GM19328 (cell line): ENCODE data around the gene MN1.

ENCODE experiments used
- ATAC-seq: cut with Tn5 transposase; IDR thresholded peaks from one replicate; pipeline ENCODE4 v1.9.1; 2021; ENCODE audit warnings: mild to moderate bottlenecking, moderate library complexity; ENCODE audit not compliant: unreplicated experiment

MN1 gene

DNA sequence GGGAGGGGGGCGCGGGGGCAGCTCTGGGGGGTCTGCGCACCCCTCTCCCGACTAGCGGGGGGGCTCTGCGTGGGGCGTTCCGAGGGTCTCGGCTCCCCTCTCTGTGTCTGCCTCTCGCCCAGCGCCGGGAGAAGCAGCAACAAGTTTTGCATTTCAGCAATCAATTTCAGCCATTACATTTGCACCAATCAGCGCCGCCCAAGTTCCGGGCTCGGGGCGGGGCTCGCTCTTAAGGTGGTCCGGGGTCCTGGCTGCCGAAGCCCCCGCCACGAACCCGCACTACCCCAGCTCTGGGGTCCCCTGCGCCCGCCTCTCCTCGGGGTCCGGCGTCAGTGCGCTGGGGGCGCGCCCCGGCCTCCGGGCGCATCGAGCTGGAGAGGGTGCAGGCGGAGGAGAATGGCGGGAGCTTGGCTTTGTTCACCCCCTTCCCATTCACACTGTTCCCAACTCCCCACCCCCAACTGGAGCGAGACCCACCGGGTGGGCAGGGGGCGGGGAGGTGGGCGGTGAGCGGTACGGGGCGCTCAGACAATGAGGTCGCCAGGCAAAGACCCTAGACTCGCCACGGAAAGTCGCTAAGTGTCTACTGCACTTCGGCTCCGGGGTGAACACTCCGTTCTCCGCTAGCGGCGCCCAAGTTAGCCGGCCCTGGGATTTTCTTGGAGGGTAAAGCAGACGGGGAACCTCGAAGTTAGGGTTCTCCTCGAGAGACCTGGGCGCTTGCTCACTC, at the start of gene MN1:
MN1 (minus strand) TSS at position 141 of the 730 bp plus-strand sequence. CDS start 1,213 bp downstream, outside the sequence.
- no peak for ATAC-seq

- ATAC-seq: no peak
Observed at GRCh38 chr22:27850000-27850521, 48.5 kb upstream of the MN1 start.

GRCh38 chr22:27848005-27848404, 46.4 kb upstream of the MN1 start:
- no peak for ATAC-seq

DNA sequence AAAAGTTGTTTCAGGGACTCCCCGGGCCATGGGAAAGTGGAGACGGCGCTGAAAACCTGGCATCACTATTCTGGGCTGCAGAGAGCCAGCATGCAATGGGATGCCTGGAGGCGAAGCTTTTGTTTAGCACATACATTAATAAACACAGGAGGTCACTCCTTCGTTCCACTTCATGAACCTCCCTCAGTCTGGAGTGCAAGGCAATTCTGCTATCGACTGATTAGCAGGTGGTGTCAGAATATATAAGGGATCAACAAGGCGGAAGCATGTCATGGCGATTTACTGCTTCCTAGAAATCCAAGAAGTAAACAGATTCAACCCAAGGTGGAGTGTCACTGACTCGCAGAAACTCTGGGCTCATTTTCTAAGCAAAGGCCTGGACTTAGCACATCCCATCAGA, 45.4 kb upstream of the MN1 start:
- no peak for ATAC-seq

DNA sequence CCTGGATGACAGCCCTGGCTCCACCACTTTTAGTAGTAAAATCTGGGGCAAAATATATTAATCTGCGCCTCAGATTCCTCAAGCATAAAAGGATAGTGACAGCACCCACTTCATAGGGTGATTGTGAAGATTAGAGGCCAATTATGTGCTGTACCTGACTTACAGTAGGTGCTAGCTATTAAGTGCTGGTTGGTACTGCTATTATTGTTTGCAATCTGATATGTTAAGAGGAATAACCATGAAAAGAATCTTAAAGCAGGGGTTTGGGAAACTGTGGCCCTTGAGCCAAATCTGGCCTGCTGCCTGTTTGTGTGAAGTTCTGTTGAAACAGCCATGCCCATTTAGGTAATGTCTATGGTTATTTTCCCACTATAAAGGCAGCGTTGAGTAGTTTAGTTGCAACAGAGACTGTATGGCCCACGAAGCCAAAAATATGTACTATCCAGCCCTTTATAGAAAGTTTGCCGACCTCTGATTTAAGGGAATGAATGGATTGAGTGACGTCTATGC, 44.7 kb upstream of the MN1 start:
- ATAC-seq: no peak

DNA sequence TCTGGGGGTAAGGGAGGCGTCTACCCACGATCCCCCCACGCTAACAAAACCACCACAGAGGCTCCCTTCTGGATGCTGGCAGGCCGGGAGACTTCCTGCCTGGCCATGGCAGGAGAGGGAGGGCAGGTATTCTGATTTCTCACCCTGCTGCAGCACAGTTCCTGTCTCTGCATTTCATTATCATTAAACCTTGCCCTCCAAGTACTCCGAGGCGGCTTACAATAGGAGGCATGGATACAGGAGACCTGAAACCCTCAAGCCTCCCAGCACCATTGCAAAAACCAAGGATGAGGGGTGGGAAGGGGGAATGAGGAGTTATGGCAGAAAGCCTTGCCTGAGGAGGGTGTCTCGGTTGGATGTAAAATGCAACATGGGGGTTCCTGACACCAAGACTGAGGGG, 44.1 kb upstream of the MN1 start:
- no peak for ATAC-seq

DNA sequence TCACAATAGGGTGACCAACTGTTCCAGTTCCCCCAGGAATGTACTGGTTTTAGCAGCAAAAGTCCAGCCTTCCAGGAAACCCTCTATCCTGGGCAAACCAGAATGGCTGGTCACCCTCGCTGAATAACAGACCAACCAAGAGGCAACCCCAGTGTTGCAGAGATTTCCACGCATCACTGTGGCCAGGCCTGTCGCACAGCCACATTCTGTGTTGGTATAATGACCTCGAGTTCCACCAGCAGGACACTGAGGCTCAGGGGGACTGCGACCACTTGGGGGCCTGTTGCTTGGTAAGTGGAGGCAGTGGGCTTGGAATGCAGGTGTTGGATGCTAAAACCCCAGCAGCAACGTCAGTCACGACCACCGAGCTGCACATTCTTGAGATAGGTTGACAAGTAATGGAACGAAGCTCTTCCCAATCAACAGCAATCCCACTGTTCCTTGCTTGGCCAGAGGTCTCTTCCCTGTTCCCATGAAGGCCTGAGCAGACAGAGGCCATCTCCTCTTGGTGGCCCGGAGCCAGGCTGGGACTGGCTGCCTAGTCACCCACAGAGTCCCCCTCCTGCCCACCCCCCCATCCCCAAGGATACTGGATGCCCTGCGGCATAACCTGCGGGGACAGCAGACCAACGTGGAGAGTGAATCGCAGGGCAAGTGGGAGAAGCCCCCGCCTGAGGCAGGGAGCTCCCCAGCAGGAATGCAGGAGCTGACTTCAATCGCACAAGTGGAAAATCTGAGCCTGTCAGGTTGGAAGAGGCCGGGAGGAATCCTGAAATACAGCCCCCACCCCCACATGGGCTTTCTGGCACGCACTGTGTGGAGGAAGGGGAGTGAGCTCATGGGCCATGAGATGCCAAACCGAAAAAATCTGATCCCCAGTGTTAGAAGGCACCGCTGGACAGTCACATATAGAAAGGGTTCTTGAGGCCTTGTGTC, 43.4 kb upstream of the MN1 start:
- no peak for ATAC-seq

DNA sequence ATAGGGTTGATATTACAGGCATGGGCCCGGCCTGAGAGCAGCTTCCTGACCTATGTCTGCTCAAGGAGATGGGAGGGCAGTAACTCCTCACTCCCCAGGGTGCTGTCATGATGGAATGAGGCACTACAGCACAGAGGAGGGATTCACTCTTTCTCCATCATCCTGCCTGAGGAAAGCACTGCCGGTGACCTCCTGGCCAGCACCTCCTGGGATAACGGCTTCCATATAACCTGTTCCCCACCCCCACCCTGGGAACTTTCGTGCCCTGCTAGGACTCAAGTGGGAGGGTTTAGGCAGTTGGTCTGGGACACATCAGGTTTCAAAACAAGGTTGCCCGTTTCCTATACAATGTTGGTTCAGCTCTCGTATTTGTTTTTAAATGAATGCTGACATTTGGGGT, 42.7 kb upstream of the MN1 start:
- ATAC-seq: no peak

GRCh38 chr22:27843441-27843840, 41.9 kb upstream of the MN1 start:
- ATAC-seq: no peak

DNA sequence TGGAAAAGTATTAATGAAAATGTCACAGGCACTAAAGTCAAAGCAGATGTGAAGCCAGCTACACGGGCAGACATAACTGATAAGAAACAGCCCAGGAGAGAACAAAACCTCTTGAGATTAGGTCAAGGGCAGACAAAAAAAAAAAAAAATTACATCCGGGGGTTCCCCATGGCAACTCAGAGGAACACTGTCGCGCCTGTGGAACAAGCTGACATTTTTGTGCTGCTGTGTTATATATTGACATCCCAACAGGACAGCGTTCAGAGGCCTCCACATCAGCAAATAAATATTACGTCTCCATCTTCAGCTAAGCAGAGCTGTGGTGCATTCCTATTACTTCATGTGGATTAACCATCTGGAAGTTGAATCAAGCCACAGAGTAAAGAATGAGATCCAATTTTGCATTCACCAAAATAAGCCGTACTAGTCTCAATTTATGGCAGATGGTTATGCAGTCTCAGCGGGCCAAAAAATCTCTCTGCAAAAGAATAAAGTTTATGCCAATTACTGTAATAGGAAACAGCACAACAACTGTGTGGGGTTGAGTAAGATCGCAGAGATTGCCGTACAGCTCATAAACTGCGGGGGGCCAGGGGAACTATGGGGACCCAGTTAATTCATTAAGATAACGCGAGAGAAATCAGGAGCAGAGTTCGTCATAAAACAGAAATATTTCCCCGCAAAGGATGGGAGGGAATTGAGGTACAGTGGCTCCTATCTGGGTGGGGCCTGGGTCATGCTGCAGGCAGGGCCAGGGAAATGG, 41.3 kb upstream of the MN1 start:
- ATAC-seq: no peak

DNA sequence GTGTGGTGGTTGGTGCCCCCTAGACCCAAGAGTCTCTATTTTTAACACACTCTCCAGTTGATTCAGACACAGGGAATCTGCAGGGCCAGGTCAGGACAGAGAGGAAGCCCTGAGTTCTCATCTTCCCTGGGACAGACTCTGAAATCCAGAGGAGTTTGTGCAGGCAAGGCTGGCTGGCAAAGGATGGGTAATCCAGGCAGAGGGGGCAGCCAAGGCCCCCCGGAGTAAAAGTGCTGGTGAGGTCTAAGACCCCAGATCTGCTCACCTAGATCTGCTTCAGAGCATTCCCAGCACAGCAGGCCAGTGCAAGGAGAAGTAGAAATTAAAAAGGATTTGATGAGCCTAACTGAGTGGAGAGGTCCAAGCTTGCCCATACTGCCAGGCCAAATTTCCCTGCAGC, 40.6 kb upstream of the MN1 start:
- ATAC-seq: no peak

GRCh38 chr22:27840436-27840835, 38.9 kb upstream of the MN1 start:
- no peak for ATAC-seq

GRCh38 chr22:27839057-27839660, 37.6 kb upstream of the MN1 start:
- ATAC-seq: no peak

DNA sequence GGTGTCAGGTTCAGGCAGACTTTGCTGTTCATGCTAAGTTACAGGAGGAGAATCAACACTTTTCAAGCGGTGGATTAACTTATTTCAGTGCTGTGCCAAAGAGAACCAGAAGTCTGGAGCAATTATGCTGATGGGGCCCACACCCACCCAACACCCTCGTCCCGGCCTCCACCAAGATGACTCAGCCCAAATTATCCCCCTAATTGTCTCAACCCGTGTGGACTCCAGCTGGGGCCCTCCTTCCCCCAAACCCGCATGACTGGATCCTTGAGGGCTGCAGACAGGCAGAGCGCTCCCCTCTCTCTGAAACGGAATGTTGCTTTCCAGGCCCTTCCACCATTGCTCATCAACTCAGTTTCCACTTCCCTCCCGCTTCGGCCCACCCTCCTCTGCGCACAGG, 34.6 kb upstream of the MN1 start:
- no peak for ATAC-seq

DNA sequence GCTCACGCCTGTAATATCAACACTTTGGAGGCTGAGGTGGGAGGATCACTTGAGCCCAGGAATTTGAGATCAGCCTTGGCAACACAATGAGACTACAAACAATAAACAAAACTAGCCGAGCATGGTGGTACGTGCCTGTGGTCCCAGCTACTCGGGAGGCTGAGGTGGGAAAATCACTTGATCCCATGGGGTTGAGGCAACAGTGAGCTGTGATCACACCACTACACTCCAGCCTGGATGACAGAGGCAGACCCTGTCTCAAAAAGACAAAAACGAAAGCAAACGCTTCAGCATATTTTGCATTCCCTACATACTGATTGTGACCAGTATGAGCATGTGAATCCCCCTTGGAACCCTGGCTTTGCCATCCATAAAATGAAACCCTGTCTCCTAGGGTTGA, 33.9 kb upstream of the MN1 start:
- no peak for ATAC-seq

- ATAC-seq: no peak
Observed at GRCh38 chr22:27834364-27835185, 33.0 kb upstream of the MN1 start.

DNA sequence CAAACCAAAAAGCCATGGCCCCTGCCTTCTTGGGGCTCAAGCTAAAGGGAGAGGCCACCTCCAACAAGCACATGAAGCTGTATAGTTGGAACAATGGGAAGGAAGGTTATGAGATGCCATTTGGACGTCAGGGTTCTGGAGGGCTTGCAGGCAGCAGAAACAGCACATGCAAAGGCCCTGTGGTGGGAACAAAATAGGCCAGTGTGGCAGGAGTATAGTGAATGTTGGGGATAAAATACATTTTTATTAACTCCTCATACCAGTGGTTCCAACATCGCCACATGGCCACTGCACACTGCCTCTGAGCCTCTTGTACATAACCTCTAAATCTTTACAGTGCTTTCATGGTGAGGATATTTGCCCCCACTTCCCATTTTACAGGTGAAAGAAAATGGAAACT, 32.2 kb upstream of the MN1 start:
- ATAC-seq: no peak

DNA sequence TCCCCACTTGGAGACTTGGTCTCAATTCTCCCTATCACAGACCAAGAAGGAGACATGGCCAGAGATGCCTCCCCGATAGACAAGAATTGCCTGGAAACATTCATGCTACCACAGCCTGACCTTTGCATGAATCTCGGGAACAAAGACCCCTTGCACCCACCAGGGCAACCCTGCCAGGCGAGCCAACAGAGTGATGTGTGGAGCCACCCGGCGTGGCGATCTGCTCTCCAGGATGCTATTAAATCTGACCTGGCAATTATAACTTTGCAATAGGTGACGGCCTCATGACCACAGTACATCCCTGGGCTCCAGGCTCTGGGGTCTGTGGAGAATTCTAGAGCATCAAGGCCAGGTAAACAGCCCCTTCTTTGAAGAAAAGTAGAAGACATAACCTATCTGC, 31.1 kb upstream of the MN1 start:
- ATAC-seq: no peak

GRCh38 chr22:27829620-27830019, 28.1 kb upstream of the MN1 start:
- ATAC-seq: no peak
